ENCODE measurements around the gene EPB41L2. TPM values are rescaled to one million over a fixed set of nuclear protein-coding genes. Genes with fewer than 3 reads are reported as not detected.

Gene EPB41L2
- total RNA-seq, 1 experiment from 2014 or later: 74.8 TPM

DNA sequence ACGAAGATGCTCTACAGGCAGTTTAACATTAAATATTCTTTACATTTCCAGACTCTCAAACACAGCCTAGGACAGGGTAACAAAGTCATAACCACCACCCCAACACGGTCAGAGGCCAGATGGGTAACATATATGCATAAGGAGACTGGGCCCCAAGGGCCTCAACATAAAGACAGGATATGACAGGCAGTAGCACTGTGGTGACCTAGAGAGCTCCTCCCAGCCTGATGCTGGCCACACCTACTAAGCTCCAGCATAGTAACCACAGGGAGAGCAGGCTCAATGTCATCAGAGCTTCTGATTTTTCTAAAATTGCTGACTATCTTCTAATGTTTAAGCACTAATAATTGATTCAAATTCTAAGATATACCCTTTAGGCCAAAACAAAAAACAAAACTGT lies 214.1 kb downstream of the EPB41L2 start:
- Histone ChIP-seq H4K20me1 (ENCODE audit: insufficient read depth) (no peaks in the 10 kb centered on the region), H2AFZ (ENCODE audit: low read depth, low read length, poor library complexity, severe bottlenecking) (no peak overlapping the region), H3K9me2 (ENCODE audit: insufficient read depth) (no peaks in the 10 kb centered on the region), H3K27me3 (ENCODE audit: insufficient read depth, low read length) (no peaks in the 10 kb centered on the region), H3K27ac (ENCODE audit: low read depth, low read length) (no peak overlapping the region), H3K79me2 (ENCODE audit: insufficient read depth, low read length) (no peaks in the 10 kb centered on the region), H3K4me3 (replicated peaks in 1 of 2; ENCODE audit: low read depth in 1 of 2, low read length in 2 of 2) (no peak overlapping the region), H3K4me1 (ENCODE audit: control insufficient read depth in 1 of 2, insufficient read depth in 2 of 2, low read length in 2 of 2) (peaks cover 0 to 5% of the 10 kb centered on the region in 2 experiments; a peak in 1 of 4 replicates), H3K36me3 (ENCODE audit: control insufficient read depth in 1 of 2, insufficient read depth in 2 of 2, low read length in 2 of 2) (no peaks in the 10 kb centered on the region), H3K9me3 (ENCODE audit: control insufficient read depth in 1 of 2, insufficient read depth in 1 of 2, low read depth in 1 of 2, low read length in 2 of 2) (no peaks in the 10 kb centered on the region), H3K4me2 (ENCODE audit: low read length) (no peak overlapping the region), H3K9ac (ENCODE audit: low read length) (no peak overlapping the region)
- TF ChIP-seq EGR1 (IDR thresholded peaks at IDR 0.05; ENCODE audit: low read depth) (no peak), FOSL1 (IDR thresholded peaks at IDR 0.05; ENCODE audit: low read depth) (no peak), SRF (IDR thresholded peaks at IDR 0.05; ENCODE audit: low read depth) (no peak), ZNF274 (IDR thresholded peaks at IDR 0.05; ENCODE audit: low read depth, low read length) (no peak), JUND (IDR thresholded peaks at IDR 0.05) (no peak), CEBPB (IDR thresholded peaks at IDR 0.05; ENCODE audit: low read depth) (no peak)
- TF ChIP-seq, protein P1, sequence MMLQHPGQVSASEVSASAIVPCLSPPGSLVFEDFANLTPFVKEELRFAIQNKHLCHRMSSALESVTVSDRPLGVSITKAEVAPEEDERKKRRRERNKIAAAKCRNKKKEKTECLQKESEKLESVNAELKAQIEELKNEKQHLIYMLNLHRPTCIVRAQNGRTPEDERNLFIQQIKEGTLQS (IDR thresholded peaks at IDR 0.05): no peak
- TF ChIP-seq, protein P2, sequence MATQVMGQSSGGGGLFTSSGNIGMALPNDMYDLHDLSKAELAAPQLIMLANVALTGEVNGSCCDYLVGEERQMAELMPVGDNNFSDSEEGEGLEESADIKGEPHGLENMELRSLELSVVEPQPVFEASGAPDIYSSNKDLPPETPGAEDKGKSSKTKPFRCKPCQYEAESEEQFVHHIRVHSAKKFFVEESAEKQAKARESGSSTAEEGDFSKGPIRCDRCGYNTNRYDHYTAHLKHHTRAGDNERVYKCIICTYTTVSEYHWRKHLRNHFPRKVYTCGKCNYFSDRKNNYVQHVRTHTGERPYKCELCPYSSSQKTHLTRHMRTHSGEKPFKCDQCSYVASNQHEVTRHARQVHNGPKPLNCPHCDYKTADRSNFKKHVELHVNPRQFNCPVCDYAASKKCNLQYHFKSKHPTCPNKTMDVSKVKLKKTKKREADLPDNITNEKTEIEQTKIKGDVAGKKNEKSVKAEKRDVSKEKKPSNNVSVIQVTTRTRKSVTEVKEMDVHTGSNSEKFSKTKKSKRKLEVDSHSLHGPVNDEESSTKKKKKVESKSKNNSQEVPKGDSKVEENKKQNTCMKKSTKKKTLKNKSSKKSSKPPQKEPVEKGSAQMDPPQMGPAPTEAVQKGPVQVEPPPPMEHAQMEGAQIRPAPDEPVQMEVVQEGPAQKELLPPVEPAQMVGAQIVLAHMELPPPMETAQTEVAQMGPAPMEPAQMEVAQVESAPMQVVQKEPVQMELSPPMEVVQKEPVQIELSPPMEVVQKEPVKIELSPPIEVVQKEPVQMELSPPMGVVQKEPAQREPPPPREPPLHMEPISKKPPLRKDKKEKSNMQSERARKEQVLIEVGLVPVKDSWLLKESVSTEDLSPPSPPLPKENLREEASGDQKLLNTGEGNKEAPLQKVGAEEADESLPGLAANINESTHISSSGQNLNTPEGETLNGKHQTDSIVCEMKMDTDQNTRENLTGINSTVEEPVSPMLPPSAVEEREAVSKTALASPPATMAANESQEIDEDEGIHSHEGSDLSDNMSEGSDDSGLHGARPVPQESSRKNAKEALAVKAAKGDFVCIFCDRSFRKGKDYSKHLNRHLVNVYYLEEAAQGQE (IDR thresholded peaks at IDR 0.05; ENCODE audit: low read depth): no peak
- CTCF ChIA-PET: no interaction called here
- DNase-seq (ENCODE audit: low read depth, low spot score): no peak
- no TSS peak for BruUV-seq (replicated peaks)
- RAD21 ChIA-PET (ENCODE audit: low non-redundant PET in 1 of 2, low total read pairs in 2 of 2, uncharacterized antibody in 2 of 2, unreplicated experiment in 2 of 2): no interaction called here
- peak; percentile 66; the same call in 1 of the 2 replicates for ATAC-seq
- intact Hi-C loops (cut with micrococcal nuclease): no loop called here
- POLR2A ChIA-PET: no interaction called here
